Measurements from ENCODE around the gene ZNF280D.

GRCh38 chr15:56608140-56608778 is 125.0 kb downstream of the ZNF280D start:
- no peak for TF ChIP-seq CTCF (IDR thresholded peaks at IDR 0.05)
- TF ChIP-seq POLR2A (IDR thresholded peaks at IDR 0.05), result no peak
